Measurements from ENCODE around the gene NFASC. TPM values are rescaled to one million over a fixed set of nuclear protein-coding genes. Genes with fewer than 3 reads are reported as not detected.

NFASC gene
- total and polyA plus RNA-seq, 9 of the 15 experiments (the other 6 are each of a cell fraction or from before 2014, with no cell fraction given), result 0.03 to 0.16 (median 0.06) TPM; not detected in 6

DNA sequence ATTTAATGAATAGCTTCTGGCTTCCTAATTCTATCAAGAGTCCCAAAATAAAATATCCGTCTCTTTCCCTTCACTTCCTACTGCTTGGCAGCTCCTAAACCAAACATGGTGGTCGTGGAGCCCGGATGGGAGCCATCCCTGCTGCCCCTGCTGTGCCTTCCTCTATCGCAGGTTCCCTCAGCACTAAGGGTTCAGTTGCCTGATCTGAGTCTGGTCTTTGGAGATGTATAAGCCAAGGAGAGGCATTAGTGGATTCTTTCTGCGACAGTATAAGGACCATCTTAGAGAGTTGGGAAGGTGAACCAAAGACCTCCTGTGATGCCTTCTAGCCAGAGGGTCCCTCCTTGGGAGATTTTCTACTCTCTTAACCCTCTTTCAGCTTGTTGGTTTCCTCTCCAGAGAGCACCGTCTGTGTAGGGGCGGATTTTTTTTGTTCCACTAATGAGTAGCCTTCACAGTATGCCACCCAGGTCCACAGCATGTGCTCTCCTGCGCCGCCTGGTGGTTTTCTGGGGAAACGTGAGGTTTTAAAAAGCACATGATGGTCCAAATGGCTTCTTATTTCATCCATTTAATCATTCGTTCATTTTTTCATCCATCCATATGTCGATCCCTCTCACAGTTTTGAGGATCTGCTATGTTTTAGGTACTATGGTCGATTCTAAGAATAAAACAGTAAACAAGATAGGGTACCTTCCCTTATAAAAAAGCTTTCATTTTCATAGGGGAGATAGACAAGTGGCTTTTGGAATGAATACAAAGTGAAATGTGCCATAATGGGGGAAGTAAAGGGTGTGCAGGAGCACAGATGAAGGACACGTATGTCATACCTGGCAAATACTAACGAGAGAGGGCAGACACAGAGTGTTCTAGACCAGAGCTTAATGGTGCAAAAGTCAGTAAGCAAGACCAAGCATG is 71.0 kb downstream of the NFASC start (continued):
- TF ChIP-seq, protein P1, sequence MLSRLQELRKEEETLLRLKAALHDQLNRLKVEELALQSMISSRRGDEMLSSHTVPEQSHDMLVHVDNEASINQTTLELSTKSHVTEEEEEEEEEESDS (CRISPR knock-in tag; IDR thresholded peaks at IDR 0.05), result no peak
- TF ChIP-seq ZNF24 (IDR thresholded peaks at IDR 0.05) (peak; percentile 87), HDAC3 (IDR thresholded peaks at IDR 0.05; ENCODE audit: borderline replicate concordance, partially characterized antibody) (no peak), MAFF (IDR thresholded peaks at IDR 0.05; ENCODE audit: low read length) (no peak), TEAD1 (CRISPR knock-in tag; IDR thresholded peaks at IDR 0.05) (no peak), RAD21 (CRISPR knock-in tag; conservative IDR thresholded peaks at IDR 0.05 in 1 of 2, IDR thresholded peaks at IDR 0.05 in 1 of 2) (peak; percentile 79 to 87), NR4A1 (CRISPR knock-in tag; IDR thresholded peaks at IDR 0.05) (no peak), NR4A1 (tag; IDR thresholded peaks at IDR 0.05) (no peak), XRCC4 (IDR thresholded peaks at IDR 0.05; ENCODE audit: extremely low read depth, insufficient read depth, insufficient read length) (no peak), POLR2B (IDR thresholded peaks at IDR 0.05; ENCODE audit: low read depth, partially characterized antibody) (no peak), FOXJ3 (CRISPR knock-in tag; IDR thresholded peaks at IDR 0.05) (no peak), LARP7 (IDR thresholded peaks at IDR 0.05) (no peak), DPF2 (IDR thresholded peaks at IDR 0.05) (no peak), ARID1B (IDR thresholded peaks at IDR 0.05) (no peak), DACH1 (IDR thresholded peaks at IDR 0.05; ENCODE audit: partially characterized antibody) (no peak), NFYB (IDR thresholded peaks at IDR 0.05; ENCODE audit: extremely low read depth, insufficient read length) (no peak), BCOR (IDR thresholded peaks at IDR 0.05) (no peak), ERF (CRISPR knock-in tag; IDR thresholded peaks at IDR 0.05) (no peak), RUNX1 (IDR thresholded peaks at IDR 0.05; ENCODE audit: low read depth) (no peak), ZNF431 (CRISPR knock-in tag; IDR thresholded peaks at IDR 0.05) (no peak)

Data from K562 (cell line).